Measurements from ENCODE around the gene CHMP3.

CHMP3 gene

GRCh38 chr2:86470890-86471289 is 92.4 kb downstream of the CHMP3 start:
- no peaks in the 10 kb centered on the region for H3K9me3 ChIP-seq (ENCODE audit: control insufficient read depth, low read length)
- H3K27ac ChIP-seq (ENCODE audit: low read depth, low read length, severe bottlenecking), result no peak overlapping the region
- WGBS, 2 experiments (ENCODE audit: insufficient coverage in 2 of 2), result 100% methylated on average over 1 of the region's 1 CpG; no CpG with 5 or more reads in 1 of the 2 experiments
- no peaks in the 10 kb centered on the region for H3K4me1 ChIP-seq (ENCODE audit: control insufficient read depth, insufficient read depth, low read length, poor library complexity, severe bottlenecking)
- H3K36me3 ChIP-seq (ENCODE audit: control insufficient read depth, insufficient read depth, low read length), result peaks cover 84% of the 10 kb centered on the region
- H3K4me3 ChIP-seq (ENCODE audit: extremely low read depth, insufficient read depth, low read length, poor library complexity, severe bottlenecking), result no peak overlapping the region

DNA sequence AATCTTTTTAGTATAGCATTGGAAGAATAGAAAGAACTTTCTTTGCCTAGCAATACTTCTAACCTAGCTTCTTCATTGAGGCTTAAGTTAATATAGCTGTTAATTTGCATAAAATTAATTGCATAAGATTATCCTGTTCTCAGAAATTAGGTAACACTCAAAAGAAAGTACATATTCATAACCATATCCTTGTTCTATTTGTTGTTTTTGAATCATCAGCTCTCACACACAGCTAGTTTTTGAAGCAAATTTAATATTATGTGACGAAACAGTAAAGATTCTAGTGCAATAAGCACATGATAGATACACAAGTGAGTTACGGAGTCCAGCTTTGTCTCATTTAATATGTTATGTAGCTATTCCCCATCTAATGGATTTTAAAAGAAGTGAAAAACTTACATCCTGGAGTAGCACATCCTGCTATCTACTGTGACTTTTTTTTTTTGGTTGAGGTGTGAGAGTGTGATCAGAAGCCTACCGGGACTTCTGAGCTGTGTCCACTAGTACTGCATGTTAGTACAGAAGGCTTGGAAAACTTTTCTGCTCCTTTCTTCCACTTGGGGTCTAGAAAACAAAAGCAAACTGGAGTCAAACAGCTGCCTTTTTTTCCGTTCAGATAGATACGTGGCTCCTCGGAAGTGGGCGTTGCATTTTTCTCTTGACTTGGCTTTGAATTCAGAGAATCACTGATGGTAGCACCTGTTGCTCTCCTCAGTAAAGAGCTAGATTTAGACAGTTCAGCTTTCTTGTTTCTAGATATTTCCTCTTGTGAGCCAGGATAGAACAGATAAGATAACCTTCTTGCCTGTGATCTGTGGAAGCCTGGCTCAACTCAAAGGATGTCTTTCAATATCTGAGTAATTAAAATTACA is 94.8 kb downstream of the CHMP3 start:
- Histone ChIP-seq H3K4me1 (ENCODE audit: control insufficient read depth, insufficient read depth, low read length, poor library complexity, severe bottlenecking) (no peaks in the 10 kb centered on the region), H3K36me3 (ENCODE audit: control insufficient read depth, insufficient read depth, low read length) (peaks cover 82% of the 10 kb centered on the region), H3K9me3 (ENCODE audit: control insufficient read depth, low read length) (no peaks in the 10 kb centered on the region), H3K4me3 (ENCODE audit: extremely low read depth, insufficient read depth, low read length, poor library complexity, severe bottlenecking) (no peak overlapping the region), H3K27ac (ENCODE audit: low read depth, low read length, severe bottlenecking) (no peak overlapping the region)
- 90 to 91% methylated on average over 5 of the region's 7 CpGs for WGBS, 2 experiments (ENCODE audit: insufficient coverage in 2 of 2)

- Histone ChIP-seq H3K4me1 (ENCODE audit: control insufficient read depth, insufficient read depth, low read length, poor library complexity, severe bottlenecking) (no peaks in the 10 kb centered on the region), H3K27ac (ENCODE audit: low read depth, low read length, severe bottlenecking) (no peak overlapping the region), H3K9me3 (ENCODE audit: control insufficient read depth, low read length) (no peaks in the 10 kb centered on the region), H3K36me3 (ENCODE audit: control insufficient read depth, insufficient read depth, low read length) (peaks cover 82% of the 10 kb centered on the region), H3K4me3 (ENCODE audit: extremely low read depth, insufficient read depth, low read length, poor library complexity, severe bottlenecking) (no peak overlapping the region)
- 100% methylated on average over 1 of the region's 1 CpG; no CpG with 5 or more reads in 1 of the 2 experiments for WGBS, 2 experiments (ENCODE audit: insufficient coverage in 2 of 2)
Observed at GRCh38 chr2:86466306-86466705, 96.9 kb downstream of the CHMP3 start.

DNA sequence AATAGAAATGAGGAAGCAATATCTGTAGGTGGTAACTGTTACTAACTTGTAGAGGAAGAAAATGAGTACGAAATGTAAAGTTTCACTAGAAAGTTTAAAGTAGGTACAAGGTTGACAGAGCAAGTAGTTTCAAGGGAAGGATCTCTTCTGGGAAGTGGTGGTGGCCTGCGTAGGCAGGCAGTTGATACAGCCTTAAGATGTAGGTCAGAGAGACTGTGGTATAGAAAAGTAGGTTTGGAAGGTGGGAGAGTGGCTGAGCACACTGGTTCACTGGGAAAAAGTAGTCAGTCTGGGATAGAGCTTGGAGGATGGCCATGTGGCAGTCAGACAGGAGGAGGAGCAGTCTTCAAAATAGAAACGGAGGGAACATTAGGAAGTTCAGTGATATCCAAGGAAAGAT is 98.6 kb downstream of the CHMP3 start:
- H3K27ac ChIP-seq (ENCODE audit: low read depth, low read length, severe bottlenecking), result no peak overlapping the region
- no peaks in the 10 kb centered on the region for H3K4me1 ChIP-seq (ENCODE audit: control insufficient read depth, insufficient read depth, low read length, poor library complexity, severe bottlenecking)
- H3K9me3 ChIP-seq (ENCODE audit: control insufficient read depth, low read length), result no peaks in the 10 kb centered on the region
- WGBS, 2 experiments (ENCODE audit: insufficient coverage in 2 of 2), result 71 to 77% methylated on average over 3 of the region's 3 CpGs
- H3K36me3 ChIP-seq (ENCODE audit: control insufficient read depth, insufficient read depth, low read length), result peaks cover 84% of the 10 kb centered on the region
- no peak overlapping the region for H3K4me3 ChIP-seq (ENCODE audit: extremely low read depth, insufficient read depth, low read length, poor library complexity, severe bottlenecking)

- Histone ChIP-seq H3K9me3 (ENCODE audit: control insufficient read depth, low read length) (no peaks in the 10 kb centered on the region), H3K4me1 (ENCODE audit: control insufficient read depth, insufficient read depth, low read length, poor library complexity, severe bottlenecking) (no peaks in the 10 kb centered on the region), H3K27ac (ENCODE audit: low read depth, low read length, severe bottlenecking) (no peak overlapping the region), H3K4me3 (ENCODE audit: extremely low read depth, insufficient read depth, low read length, poor library complexity, severe bottlenecking) (no peak overlapping the region), H3K36me3 (ENCODE audit: control insufficient read depth, insufficient read depth, low read length) (peaks cover 89% of the 10 kb centered on the region)
- 97 to 98% methylated on average over 2 to 3 of the region's 3 CpGs for WGBS, 2 experiments (ENCODE audit: insufficient coverage in 2 of 2)
Observed at GRCh38 chr2:86461042-86461743, 102.0 kb downstream of the CHMP3 start.

GRCh38 chr2:86455181-86455580 is 108.1 kb downstream of the CHMP3 start:
- H3K36me3 ChIP-seq (ENCODE audit: control insufficient read depth, insufficient read depth, low read length), result peaks cover 94% of the 10 kb centered on the region
- no peaks in the 10 kb centered on the region for H3K9me3 ChIP-seq (ENCODE audit: control insufficient read depth, low read length)
- no peak overlapping the region for H3K27ac ChIP-seq (ENCODE audit: low read depth, low read length, severe bottlenecking)
- H3K4me3 ChIP-seq (ENCODE audit: extremely low read depth, insufficient read depth, low read length, poor library complexity, severe bottlenecking), result no peak overlapping the region
- WGBS, 2 experiments (ENCODE audit: insufficient coverage in 2 of 2), result 100% methylated on average over 3 of the region's 5 CpGs; no CpG with 5 or more reads in 1 of the 2 experiments
- no peaks in the 10 kb centered on the region for H3K4me1 ChIP-seq (ENCODE audit: control insufficient read depth, insufficient read depth, low read length, poor library complexity, severe bottlenecking)

DNA sequence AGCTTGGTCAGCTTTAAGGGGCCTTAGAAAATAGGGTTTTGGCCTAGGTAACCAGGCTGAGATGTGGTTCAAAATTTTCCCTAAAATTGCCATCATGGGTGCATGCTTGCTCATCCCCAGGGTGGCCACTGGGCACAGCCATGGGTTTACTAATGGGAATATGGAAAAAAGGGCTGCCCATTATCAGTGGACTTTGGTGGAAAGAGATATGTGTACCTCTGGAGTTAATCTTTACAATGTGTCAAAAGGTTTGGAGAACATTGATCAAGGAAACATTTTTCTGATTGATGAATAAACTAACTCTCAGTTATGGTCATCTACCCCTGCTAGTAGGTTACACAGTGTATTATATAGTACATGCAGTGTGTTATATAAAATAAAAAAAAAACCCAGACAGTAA is 109.0 kb downstream of the CHMP3 start:
- Histone ChIP-seq H3K4me3 (ENCODE audit: extremely low read depth, insufficient read depth, low read length, poor library complexity, severe bottlenecking) (no peak overlapping the region), H3K4me1 (ENCODE audit: control insufficient read depth, insufficient read depth, low read length, poor library complexity, severe bottlenecking) (no peaks in the 10 kb centered on the region), H3K27ac (ENCODE audit: low read depth, low read length, severe bottlenecking) (no peak overlapping the region), H3K36me3 (ENCODE audit: control insufficient read depth, insufficient read depth, low read length) (peaks cover 96% of the 10 kb centered on the region), H3K9me3 (ENCODE audit: control insufficient read depth, low read length) (no peaks in the 10 kb centered on the region)

GRCh38 chr2:86453836-86454235 is 109.4 kb downstream of the CHMP3 start:
- Histone ChIP-seq H3K36me3 (ENCODE audit: control insufficient read depth, insufficient read depth, low read length) (peaks cover 94% of the 10 kb centered on the region), H3K27ac (ENCODE audit: low read depth, low read length, severe bottlenecking) (no peak overlapping the region)
- 100% methylated on average over 1 of the region's 2 CpGs; no CpG with 5 or more reads in 1 of the 2 experiments for WGBS, 2 experiments (ENCODE audit: insufficient coverage in 2 of 2)

More at GRCh38 chr2:86453836-86454235, 109.4 kb downstream of the CHMP3 start:
- no peaks in the 10 kb centered on the region for H3K9me3 ChIP-seq (ENCODE audit: control insufficient read depth, low read length)
- H3K4me1 ChIP-seq (ENCODE audit: control insufficient read depth, insufficient read depth, low read length, poor library complexity, severe bottlenecking), result no peaks in the 10 kb centered on the region
- H3K4me3 ChIP-seq (ENCODE audit: extremely low read depth, insufficient read depth, low read length, poor library complexity, severe bottlenecking), result no peak overlapping the region

All from mesodermal cell (in vitro differentiated cells).